ENCODE data around the gene CD300E.
A peak's percentile ranks its signal among the peaks of the same experiment; 100 is the strongest.

GRCh38 chr17:74566132-74566753, 57.3 kb downstream of the CD300E start:
- TF ChIP-seq CTCF (IDR thresholded peaks at IDR 0.05; ENCODE audit: low read depth, low read length) = peak; percentile 79
- TF ChIP-seq EZH2phosphoT487 (IDR thresholded peaks at IDR 0.05; ENCODE audit: low read depth) = no peak

All from OCI-LY3 (cell line).